Mesendoderm (in vitro differentiated cells): ENCODE data around the gene TGFB3. TPM values are rescaled to one million over a fixed set of nuclear protein-coding genes. Genes with fewer than 3 reads are reported as not detected.
A peak's percentile ranks its signal among the peaks of the same experiment; 100 is the strongest.

Experiments
- DNase-seq: peaks from one replicate; pipeline ENCODE4 v3.0.0; 2013
- H2AK5ac ChIP-seq: 2 replicates; pipeline ENCODE4 v1.6.1; 2013; ENCODE audit warnings: low read length, inconsistent platforms
- H2BK120ac ChIP-seq: 2 replicates; pipeline ENCODE4 v1.6.1; 2013; ENCODE audit warnings: low read depth, mild to moderate bottlenecking, low read length, moderate library complexity, mixed read lengths
- H2BK15ac ChIP-seq: replicated peaks from 2 replicates; pipeline ENCODE4 v1.6.1; 2013; ENCODE audit warnings: low read depth, mild to moderate bottlenecking, moderate library complexity
- H2BK5ac ChIP-seq: 2 replicates; pipeline ENCODE4 v1.6.1; 2013; ENCODE audit warnings: low read length, inconsistent platforms
- H3K18ac ChIP-seq: 2 replicates; pipeline ENCODE4 v1.6.1; 2013; ENCODE audit warnings: mild to moderate bottlenecking, low read length, mixed read lengths
- H3K23ac ChIP-seq: one replicate; pipeline ENCODE4 v1.6.1; 2013; ENCODE audit warnings: low read length
- H3K27ac ChIP-seq: 2 replicates; pipeline ENCODE4 v1.5.1; 2013; ENCODE audit warnings: low read depth, mild to moderate bottlenecking, inconsistent platforms, low read length, moderate library complexity
- H3K27me3 ChIP-seq: 2 replicates; pipeline ENCODE4 v1.6.1; 2013; ENCODE audit warnings: low read length, control low read depth, mild to moderate bottlenecking, inconsistent platforms; ENCODE audit not compliant: insufficient read depth, poor library complexity
- H3K36me3 ChIP-seq: 2 replicates; pipeline ENCODE4 v1.6.1; 2013; ENCODE audit warnings: low read length, inconsistent platforms; ENCODE audit not compliant: control insufficient read depth, insufficient read depth
- H3K4ac ChIP-seq: one replicate; pipeline ENCODE4 v1.6.1; 2013; ENCODE audit warnings: low read depth, mild to moderate bottlenecking, low read length, moderate library complexity
- H3K4me1 ChIP-seq: 2 replicates; pipeline ENCODE4 v1.6.1; 2013; ENCODE audit warnings: low read depth, low read length, inconsistent platforms; ENCODE audit not compliant: control insufficient read depth
- H3K4me2 ChIP-seq: 2 replicates; pipeline ENCODE4 v1.6.1; 2013; ENCODE audit warnings: low read length
- H3K4me3 ChIP-seq: 2 replicates; pipeline ENCODE4 v1.5.1; 2013; ENCODE audit warnings: mild to moderate bottlenecking, low read length
- H3K56ac ChIP-seq: one replicate; pipeline ENCODE4 v1.6.1; 2013; ENCODE audit warnings: low read length
- H3K79me1 ChIP-seq: 2 replicates; pipeline ENCODE4 v1.6.1; 2013; ENCODE audit warnings: low read length, inconsistent platforms
- H3K79me2 ChIP-seq: 2 replicates; pipeline ENCODE4 v1.6.1; 2013; ENCODE audit warnings: mild to moderate bottlenecking, low read length; ENCODE audit not compliant: control insufficient read depth, insufficient read depth
- H3K9ac ChIP-seq: 2 replicates; pipeline ENCODE4 v1.6.1; 2013; ENCODE audit warnings: low read length, inconsistent platforms
- H4K5ac ChIP-seq: one replicate; pipeline ENCODE4 v1.6.1; 2013; ENCODE audit warnings: low read length
- H4K8ac ChIP-seq: one replicate; pipeline ENCODE4 v1.6.1; 2013; ENCODE audit warnings: low read depth, mild to moderate bottlenecking, control low read depth, low read length, moderate library complexity
- WGBS: extraction: QIAGEN DNeasy Blood & Tissue Kit; methylation state at CpG from one replicate; pipeline ENCODE4 v1.1.7; 2013; ENCODE audit warnings: low lambda C conversion rate, missing lambda C conversion rate; ENCODE audit not compliant: insufficient coverage; ENCODE audit errors: extremely low coverage; 5-methylcytosine and 5-hydroxymethylcytosine counted together
- polyA plus RNA-seq, 2 experiments: library from polyadenylated mRNA; stranded (reverse); fragments of 200-250 nt; gene quantifications; one replicate each; pipeline ENCODE4 v1.2.3, GENCODE V29; 2013

The TGFB3 gene
- polyA plus RNA-seq (2013, experiment 1 of 2) = 1.5 TPM
- 0.52 TPM for polyA plus RNA-seq (2013, experiment 2 of 2)

DNA sequence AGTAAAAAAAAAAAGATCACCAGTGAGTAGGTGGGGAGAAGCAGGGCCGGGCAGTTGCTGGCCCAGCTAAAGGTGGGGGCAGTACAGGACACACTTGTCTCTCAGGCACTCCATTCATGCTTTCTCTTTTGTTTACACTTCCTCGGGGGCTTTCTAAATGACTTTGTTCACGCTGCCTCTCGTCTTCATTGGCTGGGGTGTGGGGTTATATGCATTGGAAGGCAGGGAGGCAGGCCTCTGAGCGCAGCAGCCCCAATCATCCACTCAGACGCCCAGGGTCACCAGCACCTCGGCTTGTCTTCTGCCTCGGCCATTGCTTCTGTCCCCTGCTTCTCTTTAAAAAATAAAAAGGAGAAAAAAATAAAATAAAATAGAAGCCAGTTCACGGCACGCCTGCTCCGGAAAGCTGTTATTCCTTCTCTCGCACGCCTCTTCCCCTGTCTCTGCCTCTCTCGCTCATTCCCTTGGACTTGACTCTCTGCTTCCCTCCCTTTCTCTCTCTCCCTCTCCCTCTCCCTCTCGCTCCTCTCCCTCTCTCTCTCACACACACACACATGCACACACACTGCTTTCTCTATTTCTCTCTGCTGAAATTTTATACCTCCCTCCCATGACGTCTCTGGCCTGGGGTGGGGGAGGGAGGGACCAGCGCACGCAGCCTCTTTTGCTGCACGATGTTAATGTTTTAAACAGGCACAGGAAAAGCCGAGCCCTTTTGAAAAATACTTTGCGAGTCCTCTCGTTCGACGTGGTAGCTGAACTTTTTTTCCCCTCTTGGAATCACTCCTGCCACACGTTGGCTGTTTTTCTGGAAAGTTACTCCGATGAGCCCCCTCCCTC, at the start of gene TGFB3:
TSS of gene TGFB3 (minus strand) at position 570 of the 840 bp plus-strand sequence. CDS start 1,102 bp downstream, outside the sequence.
- peak within 1 kb of the TSS; percentile 59 for H3K4me3 ChIP-seq
- H3K4ac ChIP-seq = no peak within 1 kb of the TSS
- no peaks in the 10 kb centered on the region for H3K79me2 ChIP-seq
- H3K56ac ChIP-seq = peak within 1 kb of the TSS; percentile 84
- no peak within 1 kb of the TSS for H2BK120ac ChIP-seq
- H3K18ac ChIP-seq = peak within 1 kb of the TSS; percentile 34
- H3K36me3 ChIP-seq = no peaks in the 10 kb centered on the region
- no peak within 1 kb of the TSS for H2BK15ac ChIP-seq
- DNase-seq = peak; percentile 67
- H3K23ac ChIP-seq = no peak within 1 kb of the TSS
- no peak within 1 kb of the TSS for H4K8ac ChIP-seq
- H3K4me1 ChIP-seq = peaks cover 10% of the 10 kb centered on the region
- H3K9ac ChIP-seq = peak within 1 kb of the TSS; percentile 72
- no peak within 1 kb of the TSS for H2AK5ac ChIP-seq
- WGBS = no CpG with 5 or more reads among the region's 26 CpGs
- no peak within 1 kb of the TSS for H2BK5ac ChIP-seq
- H4K5ac ChIP-seq = no peak within 1 kb of the TSS
- no peaks in the 10 kb centered on the region for H3K27me3 ChIP-seq
- peak within 1 kb of the TSS; percentile 78 for H3K4me2 ChIP-seq
- no peaks in the 10 kb centered on the region for H3K79me1 ChIP-seq
- H3K27ac ChIP-seq = peak within 1 kb of the TSS; percentile 31

DNA sequence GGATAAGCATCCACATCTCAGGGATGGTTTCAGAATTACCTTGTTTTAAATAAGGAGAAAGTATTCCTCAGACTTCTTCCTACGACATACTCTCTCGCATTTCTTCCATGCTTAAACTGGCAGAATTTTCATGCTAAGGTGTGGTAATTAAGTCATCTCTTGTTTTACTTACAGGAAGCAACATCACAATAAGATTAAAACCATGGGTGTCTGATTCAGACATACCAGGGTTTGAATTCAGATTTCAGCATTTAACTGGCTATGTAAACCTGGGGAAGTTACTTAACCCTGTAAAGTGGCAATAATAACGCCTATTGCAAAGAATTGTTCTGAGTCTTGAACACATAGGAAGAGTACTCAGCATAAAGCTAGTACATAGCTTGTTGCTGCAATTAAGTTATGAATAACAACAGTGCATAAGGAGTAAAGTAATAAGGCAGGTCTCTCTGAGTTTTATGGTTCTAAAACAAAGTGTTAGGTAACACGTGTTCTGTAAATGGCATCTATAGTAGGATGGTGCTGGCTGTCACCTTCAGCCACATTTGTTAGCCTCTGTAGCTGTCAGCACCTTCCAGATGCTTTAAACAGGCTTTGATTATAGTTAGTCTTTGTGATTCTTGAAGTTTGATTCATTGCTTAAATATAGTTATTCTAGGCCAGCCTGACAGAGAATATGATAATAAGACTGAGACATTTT, 42.6 kb upstream of the TGFB3 start:
- H3K4me1 ChIP-seq = no peaks in the 10 kb centered on the region
- no peak overlapping the region for H3K56ac ChIP-seq
- H2AK5ac ChIP-seq = no peak overlapping the region
- no peaks in the 10 kb centered on the region for H3K79me1 ChIP-seq
- no peaks in the 10 kb centered on the region for H3K36me3 ChIP-seq
- no peak overlapping the region for H2BK120ac ChIP-seq
- no peak overlapping the region for H4K5ac ChIP-seq
- no peaks in the 10 kb centered on the region for H3K27me3 ChIP-seq
- H3K4ac ChIP-seq = no peak overlapping the region
- no peak overlapping the region for H3K4me2 ChIP-seq
- no peak overlapping the region for H3K9ac ChIP-seq
- no peak overlapping the region for H4K8ac ChIP-seq
- no peak overlapping the region for H3K18ac ChIP-seq
- H3K27ac ChIP-seq = no peak overlapping the region
- H3K23ac ChIP-seq = no peak overlapping the region
- no CpG with 5 or more reads among the region's 4 CpGs for WGBS
- H2BK5ac ChIP-seq = no peak overlapping the region
- DNase-seq = no peak
- H2BK15ac ChIP-seq = no peak overlapping the region
- no peaks in the 10 kb centered on the region for H3K79me2 ChIP-seq
- H3K4me3 ChIP-seq = no peak overlapping the region

DNA sequence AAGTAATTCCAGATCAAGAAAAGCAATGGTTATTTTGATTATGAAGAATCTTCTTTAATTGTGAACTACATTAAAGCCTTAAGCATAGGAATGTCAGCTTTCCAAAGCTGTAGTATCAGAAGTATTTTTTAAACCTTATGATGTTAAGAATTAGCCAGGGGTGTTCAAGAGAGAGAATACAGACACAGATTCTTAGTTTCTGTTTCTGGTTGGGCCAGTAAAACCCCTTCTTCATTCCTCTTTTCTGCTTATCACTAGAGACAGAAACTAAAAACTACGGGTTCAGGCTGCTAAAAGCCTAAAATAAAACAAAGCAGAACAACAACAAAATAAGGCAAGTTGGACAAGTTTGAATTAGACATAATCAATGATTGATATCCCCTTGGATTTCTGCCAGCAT, 42.0 kb upstream of the TGFB3 start:
- no peaks in the 10 kb centered on the region for H3K79me2 ChIP-seq
- no peak overlapping the region for H3K23ac ChIP-seq
- no peak overlapping the region for H3K4me3 ChIP-seq
- H3K4me1 ChIP-seq = no peaks in the 10 kb centered on the region
- H3K36me3 ChIP-seq = no peaks in the 10 kb centered on the region
- no peak overlapping the region for H4K8ac ChIP-seq
- no peak overlapping the region for H2BK15ac ChIP-seq
- H2BK5ac ChIP-seq = no peak overlapping the region
- H3K56ac ChIP-seq = no peak overlapping the region
- no peak overlapping the region for H2AK5ac ChIP-seq
- H3K4ac ChIP-seq = no peak overlapping the region
- no peak overlapping the region for H3K4me2 ChIP-seq
- H2BK120ac ChIP-seq = no peak overlapping the region
- no peak overlapping the region for H3K18ac ChIP-seq
- WGBS = no CpG with 5 or more reads among the region's 1 CpG
- H4K5ac ChIP-seq = no peak overlapping the region
- no peak overlapping the region for H3K9ac ChIP-seq
- no peak for DNase-seq
- no peak overlapping the region for H3K27ac ChIP-seq
- no peaks in the 10 kb centered on the region for H3K79me1 ChIP-seq
- H3K27me3 ChIP-seq = no peaks in the 10 kb centered on the region

DNA sequence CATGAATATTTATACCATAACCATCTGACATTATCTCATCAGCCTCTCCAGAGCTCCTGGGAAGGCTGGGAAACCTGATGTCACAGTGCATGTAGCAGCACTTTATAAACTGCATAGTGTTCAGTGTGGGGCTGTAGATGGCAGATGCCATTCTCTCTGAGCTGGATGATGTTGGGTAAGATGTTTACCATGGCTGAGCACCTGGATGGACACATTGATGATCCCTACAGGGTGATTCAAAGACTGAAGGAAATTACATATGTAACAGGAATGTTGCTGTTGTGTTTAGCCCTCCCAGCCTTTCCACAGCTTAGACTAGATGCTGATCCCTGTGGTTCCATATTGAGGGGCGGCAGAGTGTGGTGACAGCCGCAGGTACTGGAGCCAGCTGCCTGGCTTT, 41.2 kb upstream of the TGFB3 start:
- Histone ChIP-seq H3K27ac (no peak overlapping the region), H3K4me3 (no peak overlapping the region), H4K5ac (no peak overlapping the region), H4K8ac (no peak overlapping the region), H3K27me3 (no peaks in the 10 kb centered on the region), H2BK5ac (no peak overlapping the region), H2BK120ac (no peak overlapping the region), H3K36me3 (no peaks in the 10 kb centered on the region), H3K4me2 (no peak overlapping the region), H3K9ac (no peak overlapping the region), H3K4ac (no peak overlapping the region), H3K23ac (no peak overlapping the region), H3K18ac (no peak overlapping the region), H3K79me2 (no peaks in the 10 kb centered on the region), H3K4me1 (no peaks in the 10 kb centered on the region), H2AK5ac (no peak overlapping the region), H2BK15ac (no peak overlapping the region), H3K79me1 (no peaks in the 10 kb centered on the region), H3K56ac (no peak overlapping the region)
- DNase-seq = no peak
- WGBS = no CpG with 5 or more reads among the region's 2 CpGs

DNA sequence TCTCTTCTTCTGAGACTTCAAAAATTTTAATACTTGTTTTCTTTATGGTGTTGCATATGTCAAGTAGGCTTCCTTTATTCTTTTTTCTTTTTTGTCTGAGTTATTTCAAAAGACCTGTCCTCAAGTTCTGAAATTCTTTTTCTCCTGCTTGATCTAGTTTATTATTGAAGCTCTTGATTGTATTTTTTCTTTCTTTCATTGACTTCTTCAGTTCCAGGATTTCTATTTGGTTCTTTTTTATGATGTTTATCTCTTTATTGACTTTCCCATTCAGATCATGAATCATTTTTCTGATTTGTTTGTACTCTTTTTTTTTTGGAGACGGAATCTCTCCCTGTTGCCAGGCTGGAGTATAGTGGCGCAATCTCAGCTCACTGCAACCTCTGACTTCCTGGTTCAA, 37.9 kb upstream of the TGFB3 start:
- DNase-seq = no peak
- Histone ChIP-seq H3K9ac (no peak overlapping the region), H4K8ac (no peak overlapping the region), H3K4me1 (no peaks in the 10 kb centered on the region), H2BK120ac (no peak overlapping the region), H3K56ac (no peak overlapping the region), H2BK15ac (no peak overlapping the region), H2AK5ac (no peak overlapping the region), H4K5ac (no peak overlapping the region), H3K27ac (no peak overlapping the region), H3K4ac (no peak overlapping the region), H3K4me3 (no peak overlapping the region), H3K79me2 (no peaks in the 10 kb centered on the region), H3K36me3 (no peaks in the 10 kb centered on the region), H3K18ac (no peak overlapping the region), H3K79me1 (no peaks in the 10 kb centered on the region), H3K4me2 (no peak overlapping the region), H3K23ac (no peak overlapping the region), H2BK5ac (no peak overlapping the region), H3K27me3 (no peaks in the 10 kb centered on the region)
- WGBS = no CpG with 5 or more reads among the region's 2 CpGs
